GM19238 (cell line): ENCODE measurements around the gene MYH13.

Experiments used
- DNase-seq: peaks from one replicate; pipeline ENCODE4 v3.0.0; 2011; ENCODE audit warnings: low spot score; ENCODE audit not compliant: insufficient read length

The MYH13 gene

DNA sequence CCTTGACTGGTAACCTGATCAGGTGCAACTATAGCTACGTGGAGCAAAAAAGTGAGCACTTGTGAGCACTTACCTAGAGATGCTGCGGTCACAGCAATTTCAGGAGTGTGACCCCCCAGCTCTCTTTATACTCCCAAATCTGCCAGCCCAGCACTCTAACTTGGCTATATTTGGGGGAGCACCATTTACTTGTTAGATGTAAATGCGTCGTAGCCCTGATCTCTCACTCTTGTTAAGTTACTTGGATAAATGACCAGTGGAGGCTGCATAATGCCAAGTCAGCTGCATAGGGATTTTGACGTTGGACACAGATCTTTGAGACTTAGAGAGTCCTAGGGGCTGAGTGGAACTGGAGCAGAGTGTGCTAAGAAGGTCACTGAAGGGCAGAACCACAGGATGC, at the start of gene MYH13:
Gene MYH13 (minus strand): TSS at position 101 of the 400 bp plus-strand sequence. CDS start 8,476 bp downstream, outside the sequence.
- DNase-seq: no peak

DNA sequence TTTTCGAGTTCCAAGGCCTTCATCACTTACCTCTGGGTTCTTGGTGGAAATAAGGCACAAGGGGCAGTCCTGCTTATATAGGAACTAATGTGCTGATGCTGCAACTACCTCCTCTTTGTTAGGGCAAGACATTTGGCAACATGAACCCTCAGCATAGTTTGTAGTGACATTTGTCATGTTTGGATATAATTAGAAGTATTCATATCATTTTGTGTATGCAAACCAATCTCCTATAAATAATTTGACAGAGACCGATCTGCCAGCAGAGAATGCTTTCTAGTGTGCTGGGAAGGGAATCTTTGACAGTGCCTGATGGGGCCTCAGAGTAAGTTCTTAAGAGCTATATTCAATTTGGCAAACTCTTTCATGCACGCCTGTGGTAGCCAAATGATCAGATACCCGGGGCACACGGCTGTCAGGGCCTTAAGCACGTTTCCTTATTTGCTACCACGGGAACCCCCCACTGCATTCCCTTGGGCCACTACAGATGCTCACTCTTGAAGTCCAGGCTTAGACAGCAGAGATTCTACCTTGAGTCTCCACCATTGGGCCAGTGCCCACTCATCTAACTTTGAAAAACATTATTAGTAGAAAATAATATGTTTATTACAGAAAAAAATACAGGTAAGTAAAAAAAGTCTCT, 49.2 kb upstream of the MYH13 start, which contains the start of gene MYH8:
Gene MYH8 (minus strand): TSS at position 51 of the 643 bp plus-strand sequence. CDS start 1,723 bp downstream, outside the sequence.
- no peak for DNase-seq

DNA sequence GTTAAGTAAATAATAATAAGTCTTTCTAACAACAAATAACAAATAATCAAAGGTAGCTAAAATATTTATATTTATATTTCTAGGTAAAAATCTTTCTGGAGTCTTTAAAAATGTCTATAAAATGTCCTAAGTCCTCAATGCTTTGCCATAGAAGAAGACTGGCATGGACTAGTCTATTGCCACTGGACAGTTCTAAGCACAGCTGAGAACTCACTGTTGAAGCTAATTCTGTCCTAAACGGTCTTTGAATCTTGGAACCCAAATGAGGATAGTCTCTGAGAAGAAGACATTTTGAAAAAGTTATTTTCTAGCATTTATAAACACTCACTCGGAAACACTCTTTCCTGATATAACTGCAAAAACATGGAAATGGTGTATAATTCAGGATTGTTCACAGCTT, 48.4 kb upstream of the MYH13 start:
- DNase-seq: no peak

DNA sequence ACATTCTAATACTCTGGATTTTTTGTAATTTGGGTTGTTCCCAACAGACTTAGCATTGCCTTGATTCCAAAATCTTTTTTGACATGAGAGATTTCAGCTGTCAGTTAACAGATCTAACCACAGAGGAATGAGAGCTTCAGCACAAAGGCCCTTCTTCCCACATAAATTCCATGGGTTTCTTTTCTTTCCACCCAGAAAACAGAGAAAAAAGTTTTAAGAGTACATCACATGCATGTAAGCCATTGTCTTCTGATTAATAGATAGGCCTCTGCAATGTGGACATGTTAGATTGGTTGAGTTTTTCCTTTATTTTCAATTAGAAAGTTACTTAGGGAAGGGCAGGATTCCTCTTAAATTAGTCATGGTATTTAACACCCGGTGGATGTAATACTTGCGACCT, 48.0 kb upstream of the MYH13 start:
- no peak for DNase-seq

DNA sequence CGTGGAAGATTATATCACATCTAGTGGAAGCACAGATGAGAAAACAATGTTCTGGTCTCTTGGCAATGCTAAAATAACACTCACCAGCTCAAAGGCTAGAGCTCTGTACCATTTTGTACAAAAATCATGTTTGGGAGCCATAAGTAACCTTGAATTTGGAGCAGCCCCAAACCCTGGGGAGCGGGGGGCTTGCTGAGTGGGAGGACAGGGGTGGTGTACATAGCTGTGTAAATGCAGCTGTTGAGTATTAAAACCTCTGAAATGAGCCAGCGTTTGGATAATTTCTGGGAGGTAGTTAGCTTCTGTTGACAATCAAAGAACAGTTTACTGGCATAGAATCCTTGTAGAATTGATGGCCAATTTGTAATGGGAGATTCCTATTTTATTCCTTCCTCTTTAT, 44.6 kb upstream of the MYH13 start:
- DNase-seq: no peak

DNA sequence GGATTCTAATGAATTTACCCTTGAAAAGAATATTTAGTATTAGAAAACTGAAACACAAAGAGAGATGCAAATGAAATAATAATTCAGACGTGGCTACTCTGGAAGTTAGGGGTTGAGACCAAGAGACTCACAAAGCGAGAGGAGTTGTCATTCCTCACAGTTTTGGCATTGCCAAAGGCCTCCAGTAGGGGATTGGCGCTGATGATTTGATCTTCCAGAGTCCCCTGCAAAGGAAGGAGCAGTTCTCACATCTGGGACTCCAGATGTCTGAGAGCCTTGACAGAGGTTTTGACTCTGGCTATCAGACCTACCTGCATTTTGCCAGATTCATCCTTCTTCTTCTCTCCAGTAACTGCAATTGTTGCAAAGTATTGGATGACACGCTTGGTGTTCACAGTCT, 42.4 kb upstream of the MYH13 start:
- DNase-seq: no peak

DNA sequence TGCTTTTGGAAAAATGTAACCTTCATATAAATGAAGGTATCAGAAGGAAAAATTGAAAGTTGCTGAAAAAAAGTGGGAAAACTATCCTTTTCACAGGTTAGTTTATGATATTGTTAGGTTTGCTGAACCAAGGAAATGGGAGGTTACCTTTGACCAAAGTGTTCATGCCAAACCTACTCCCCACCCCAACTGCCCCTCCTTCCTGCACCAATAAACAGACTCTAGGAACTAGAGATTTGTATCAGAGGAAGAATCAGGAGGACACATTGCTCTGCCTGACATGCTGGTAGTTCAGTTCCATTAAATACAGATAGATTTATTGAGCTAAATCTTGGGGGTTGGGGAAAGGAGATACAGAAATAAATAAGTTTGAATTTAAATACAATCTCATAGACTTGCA, 30.8 kb upstream of the MYH13 start:
- DNase-seq: no peak

DNA sequence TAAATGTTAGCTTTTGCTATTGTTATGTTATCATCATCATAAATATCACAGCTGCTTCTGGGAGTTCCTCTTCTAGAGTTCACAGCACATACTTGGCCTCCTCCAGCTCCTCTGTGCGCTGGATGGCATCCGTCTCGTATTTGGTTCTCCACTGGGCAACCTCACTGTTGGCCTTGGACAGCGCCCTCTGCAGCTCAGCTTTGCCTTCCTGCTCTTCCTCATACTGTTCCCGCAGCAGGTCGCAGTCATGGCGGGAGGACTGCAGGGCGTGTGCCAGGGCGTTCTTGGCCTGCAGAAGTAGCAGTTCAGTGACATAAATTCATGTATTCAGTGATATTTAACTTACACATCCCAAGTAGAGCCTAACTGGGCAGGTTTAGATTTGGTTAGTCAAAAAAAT, 25.5 kb upstream of the MYH13 start:
- DNase-seq: no peak

DNA sequence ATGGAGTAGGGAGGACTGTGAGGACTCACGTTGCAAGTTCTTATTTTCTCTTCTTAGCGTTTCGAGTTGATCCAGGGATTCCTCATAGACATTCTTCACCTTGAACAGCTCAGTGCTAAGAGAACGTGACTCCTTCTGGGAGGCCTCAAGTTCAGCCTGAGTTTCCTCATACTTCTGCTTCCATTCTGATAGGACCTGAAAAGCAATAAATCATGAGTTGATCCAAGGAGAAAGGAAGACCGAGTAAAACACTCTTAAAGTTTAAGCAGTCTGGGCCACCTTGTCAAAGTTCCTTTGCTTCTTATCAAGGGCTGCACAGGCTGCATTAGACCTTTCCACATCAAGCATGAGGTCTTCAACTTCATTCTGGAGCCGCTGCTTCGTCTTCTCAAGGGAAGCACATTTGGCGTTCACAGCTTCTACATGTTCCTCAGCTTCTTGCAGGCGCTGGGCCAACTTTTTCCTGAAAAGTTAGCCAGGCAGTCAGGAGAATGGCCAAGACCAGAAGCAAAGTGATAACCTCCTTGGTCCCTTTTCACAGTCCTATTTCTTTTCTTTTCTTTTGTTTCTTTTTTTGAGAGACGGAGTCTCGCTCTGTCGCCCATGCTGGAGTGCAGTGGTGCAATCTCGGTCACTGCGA, 23.8 kb upstream of the MYH13 start:
- DNase-seq: no peak

DNA sequence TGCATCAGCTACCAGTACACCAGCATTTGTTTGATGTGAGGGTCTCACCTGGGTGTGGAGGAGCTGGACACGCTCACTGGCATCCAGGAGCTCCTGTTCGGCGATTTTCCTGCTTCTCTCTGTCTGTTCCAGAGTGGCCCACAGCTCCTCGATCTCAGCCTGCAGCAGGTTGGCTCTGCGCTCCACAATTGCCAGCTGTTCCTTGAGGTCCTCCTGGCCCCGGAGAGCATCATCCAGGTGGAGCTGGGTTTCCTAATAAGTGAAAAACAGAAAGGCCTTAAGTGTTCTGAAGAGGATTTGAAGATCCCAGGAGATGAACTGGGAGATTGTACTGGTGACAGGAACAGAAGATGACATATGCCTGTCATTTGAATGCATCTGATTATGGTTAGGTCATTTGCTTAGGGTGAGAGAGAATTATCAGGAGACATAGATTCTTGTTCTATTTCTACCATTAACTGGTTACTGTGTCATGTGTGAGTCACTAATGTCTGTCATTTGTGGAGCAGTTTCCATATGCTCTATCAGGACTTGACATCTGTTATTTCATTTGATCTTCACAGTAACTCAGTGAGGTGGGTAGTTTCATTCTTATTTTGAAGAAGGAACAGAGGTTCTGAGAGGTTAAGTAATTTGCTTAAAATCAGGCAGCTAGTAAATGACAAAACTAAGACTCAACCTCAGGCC, 21.5 kb upstream of the MYH13 start:
- DNase-seq: no peak

DNA sequence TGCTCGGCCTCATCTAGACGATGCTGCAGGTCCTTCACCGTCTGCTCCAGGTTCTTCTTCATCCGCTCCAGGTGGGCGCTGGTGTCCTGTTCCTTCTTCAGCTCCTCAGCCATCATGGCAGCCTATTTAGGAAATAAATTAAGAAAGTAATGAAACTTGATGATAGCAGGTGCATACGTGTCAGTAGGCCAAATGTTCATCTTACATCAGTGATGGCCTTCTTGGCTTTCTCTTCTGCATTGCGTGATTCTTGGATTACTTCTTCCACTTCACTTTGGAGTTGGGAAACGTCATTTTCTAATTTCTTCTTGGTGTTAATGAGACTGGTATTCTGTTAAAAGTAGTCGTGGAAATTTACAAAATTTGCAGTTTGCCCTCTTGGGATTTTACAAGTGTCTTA, 20.1 kb upstream of the MYH13 start:
- no peak for DNase-seq

DNA sequence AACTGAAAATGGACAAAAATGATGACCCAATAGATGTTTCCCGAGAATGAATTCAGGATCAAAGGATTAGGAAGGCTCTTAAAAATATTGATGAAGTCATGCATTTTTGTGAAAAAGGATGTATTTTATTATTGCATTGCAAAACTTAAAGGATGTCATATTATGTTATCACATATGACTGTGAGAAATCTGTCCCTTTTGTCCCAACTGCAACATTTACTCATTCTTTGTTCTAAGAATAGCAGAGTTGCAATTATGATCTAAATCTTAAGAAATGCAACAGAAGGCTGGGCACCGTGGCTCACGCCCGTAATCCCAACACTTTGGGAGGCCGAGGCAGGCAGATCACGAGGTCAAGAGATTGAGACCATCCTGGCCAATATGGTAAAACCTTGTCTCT, 13.1 kb upstream of the MYH13 start:
- no peak for DNase-seq

DNA sequence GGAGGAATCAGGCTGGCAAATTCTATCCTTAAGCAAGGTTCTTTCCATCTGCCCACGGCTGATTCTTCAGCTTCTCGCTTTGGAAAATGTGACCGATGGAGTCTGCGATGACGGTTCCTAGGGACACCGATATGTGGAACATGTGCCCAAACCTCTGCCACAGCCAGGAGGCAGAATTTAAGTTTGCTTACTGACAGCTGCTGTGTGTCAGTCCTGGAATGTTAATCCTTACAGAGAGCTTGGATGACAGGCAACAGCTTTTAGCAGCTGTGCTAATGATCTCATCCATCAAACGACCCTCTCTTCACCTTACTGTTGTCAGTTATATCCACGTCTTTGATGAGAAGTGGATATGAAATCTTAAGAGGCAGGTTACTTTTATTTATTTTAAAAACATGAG, 11.4 kb upstream of the MYH13 start:
- DNase-seq: no peak

DNA sequence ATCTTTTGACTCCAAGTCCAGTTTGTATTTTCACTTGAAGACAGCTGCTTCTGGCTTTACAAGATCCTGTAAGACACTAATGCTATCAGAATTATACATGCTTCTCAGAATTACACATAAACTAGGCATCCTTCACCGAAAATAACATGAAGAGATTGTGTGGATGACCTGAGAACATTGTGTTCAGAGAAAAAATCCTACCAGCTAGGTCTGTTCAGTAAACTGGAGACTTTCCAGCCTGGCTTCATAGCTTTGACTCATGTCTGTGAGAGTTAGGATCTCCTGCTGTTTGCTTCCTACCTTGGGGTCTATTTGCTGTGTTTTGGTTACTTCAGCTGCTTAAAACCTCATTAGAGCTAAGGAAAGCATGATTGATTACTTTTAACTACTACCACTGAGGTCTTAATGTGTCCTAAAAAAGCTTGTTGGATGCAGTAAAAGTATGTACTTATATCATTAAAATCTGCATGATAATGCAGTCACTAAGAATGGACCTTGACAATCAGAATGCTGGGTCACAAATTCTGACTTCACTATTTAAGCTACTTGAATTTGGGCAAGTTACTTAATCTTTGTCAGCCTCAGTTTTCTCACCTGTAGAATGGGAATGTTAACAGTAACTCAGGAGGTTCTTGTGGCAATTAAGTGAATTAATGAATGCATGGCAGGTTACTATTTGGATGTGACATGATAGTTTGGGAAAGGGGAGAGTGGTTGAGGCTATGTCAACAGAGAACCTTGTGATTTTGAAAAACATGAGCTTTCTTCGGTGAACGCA, 8.0 kb upstream of the MYH13 start:
- no peak for DNase-seq

DNA sequence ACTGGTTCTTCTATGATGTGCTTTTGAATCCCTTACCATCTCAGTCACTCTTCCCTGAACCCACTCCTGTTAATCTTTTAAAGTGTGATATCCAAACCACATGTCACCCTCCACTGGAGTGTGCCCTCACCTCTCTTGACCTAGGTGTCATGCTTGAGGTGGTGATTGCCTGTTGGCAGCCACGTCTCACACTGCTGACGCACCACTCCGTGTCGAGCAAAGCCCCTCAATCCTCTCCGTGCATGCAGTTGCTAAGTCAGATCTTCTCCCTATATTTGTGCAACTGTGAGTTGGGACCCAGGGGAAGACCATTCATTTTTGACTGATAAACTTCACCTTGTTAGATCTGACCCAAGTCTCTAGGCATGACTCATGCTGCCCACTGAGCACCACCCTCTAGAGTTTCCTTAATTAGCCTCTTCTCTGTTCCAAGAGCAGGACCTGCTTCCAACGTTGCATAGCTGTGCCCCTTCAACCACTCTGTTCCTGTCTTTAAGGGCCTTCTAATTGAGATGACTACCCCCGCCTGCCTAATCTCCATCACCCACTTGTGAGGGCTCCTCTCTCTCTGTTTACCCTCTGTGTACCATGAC, 2.7 kb downstream of the MYH13 start:
- no peak for DNase-seq

DNA sequence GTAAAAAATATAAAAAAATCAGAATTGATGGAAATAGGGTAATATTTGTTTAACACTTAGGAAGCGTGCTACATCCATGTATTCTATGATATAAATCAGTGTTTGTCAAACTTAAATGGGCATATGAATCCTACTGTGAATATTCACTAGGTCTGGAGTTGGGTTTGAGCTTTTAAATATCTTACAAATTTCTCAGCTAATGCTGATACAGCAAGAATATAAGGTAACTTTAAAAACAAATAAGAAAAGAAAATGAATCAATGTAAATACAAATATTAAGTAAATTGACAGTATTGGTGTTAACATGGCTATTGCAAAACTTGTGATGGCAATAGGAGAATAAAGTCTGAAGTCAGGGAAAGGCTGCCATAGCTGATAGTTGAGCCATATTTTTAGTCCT, 3.6 kb downstream of the MYH13 start:
- DNase-seq: no peak

DNA sequence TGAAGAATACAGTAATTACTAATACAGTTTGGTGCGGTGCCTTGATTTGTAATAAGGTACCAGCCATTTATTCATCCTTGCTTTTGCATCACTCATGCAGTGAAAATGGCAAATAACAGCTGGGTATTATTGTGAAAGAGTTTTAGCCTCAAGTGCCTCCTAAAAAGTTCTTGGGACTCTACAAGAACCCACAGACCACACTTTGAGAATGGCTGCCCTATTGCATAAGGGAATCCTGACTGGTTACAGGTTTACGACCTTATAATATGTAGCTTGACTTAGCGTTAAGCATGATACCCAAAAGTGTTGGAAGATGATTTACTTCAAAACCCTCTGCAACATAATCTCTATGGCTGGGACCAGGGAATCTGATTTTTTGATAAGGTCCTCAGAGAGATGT, 4.2 kb downstream of the MYH13 start:
- no peak for DNase-seq

DNA sequence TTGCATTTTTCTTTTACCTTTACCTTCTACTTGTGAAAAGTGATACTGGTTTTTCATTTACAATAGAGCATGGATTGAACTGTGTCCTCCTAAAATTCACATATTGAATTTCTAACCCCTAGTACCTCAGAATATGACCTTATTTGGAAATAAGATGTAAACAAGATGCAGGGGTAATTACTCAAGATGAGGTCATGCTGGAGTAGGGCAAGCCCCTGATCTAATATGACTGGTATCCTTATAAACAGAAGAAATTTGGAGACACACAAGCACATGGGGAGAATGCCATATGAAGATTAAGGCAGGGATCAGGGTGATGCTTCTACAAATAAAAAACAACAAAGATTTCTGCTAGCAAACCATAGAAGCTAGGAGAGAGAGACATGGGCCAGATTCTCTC, 12.2 kb downstream of the MYH13 start:
- DNase-seq: no peak

DNA sequence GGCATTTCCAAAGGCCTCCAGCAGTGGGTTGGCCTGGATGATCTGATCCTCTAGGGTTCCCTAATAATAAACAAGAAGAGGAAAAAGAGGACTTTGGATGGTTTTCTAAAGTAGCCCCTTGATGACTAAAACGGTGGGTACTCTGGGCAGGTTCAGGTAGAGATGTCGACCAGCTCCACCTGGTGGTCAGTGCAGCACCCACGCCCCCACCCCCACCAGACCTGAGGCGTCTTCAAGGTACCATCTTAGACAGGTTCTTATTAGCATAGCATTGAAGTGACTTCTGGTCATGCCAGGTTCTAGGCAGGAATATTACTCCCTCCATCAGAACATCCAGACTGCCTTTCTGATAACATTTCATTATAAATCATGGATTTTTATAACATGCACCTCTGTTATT, 15.0 kb downstream of the MYH13 start:
- peak; percentile 28 for DNase-seq

DNA sequence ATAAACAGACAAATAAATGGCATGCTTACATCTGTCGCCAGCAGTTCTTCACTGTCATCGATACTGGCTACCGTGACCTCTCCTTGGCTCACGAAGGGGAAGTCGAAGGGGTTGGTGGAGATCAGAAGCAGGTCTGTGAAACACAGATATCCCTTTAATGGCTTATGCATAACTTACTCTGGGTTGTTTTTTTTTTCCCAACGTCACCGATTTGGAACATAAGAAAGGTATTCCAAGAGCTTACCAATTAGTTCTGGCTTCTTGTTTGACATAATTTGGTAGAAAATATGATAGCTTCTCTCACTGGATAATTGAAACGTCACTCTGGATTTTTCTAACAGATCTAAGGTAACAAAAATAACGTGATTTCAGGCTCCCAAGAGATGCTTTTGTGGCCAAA, 18.2 kb downstream of the MYH13 start:
- DNase-seq: no peak

DNA sequence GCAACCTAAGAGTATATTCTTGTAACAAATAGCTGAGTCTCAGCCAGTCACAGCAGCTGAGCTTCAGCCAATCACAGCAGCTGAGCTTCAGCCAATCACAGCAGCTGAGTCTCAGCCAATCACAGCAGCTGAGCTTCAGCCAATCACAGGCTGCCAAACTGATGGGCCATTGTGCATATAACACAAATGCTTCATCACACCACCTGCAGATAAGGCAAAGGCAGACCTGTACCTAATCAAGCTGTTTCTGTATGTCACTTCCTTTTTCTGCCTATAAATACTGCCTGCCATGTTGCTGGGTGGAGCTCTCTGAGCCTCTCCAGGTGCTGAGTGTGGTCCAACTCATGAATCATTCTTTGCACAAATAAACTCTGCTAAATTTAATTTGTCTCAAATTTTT, 19.9 kb downstream of the MYH13 start:
- DNase-seq: no peak

DNA sequence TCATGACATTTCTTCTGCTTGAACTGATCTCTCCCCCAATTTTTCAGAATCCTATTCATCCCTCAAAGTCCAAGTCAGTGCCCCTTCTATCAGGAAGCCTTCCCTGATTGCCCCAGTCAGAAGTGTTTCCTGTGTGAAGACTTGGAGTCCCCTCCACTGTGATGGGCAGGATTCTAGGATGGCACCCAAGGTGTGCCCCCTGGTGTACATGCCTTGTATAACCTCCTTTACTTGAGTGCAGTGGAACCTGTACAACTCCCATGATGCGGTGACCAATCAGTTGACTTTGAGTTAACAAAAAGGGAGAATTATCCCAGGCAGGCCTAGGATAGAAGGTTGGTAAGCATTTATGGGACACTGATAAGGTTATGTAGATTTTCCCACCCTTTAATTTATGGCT, 23.4 kb downstream of the MYH13 start:
- peak; percentile 19 for DNase-seq
